SK-N-SH (cell line): ENCODE results near the gene CELSR3. TPM values are rescaled to one million over a fixed set of nuclear protein-coding genes. Genes with fewer than 3 reads are reported as not detected.

Source experiments
- CTCF ChIA-PET: fragments of 300-600, 350-600 bp; formaldehyde crosslinking; extraction: SDS; loops from one replicate; lab custom pipeline; 2021; lab: Yijun Ruan, JAX
- POLR2A ChIA-PET: fragments of 350-600 bp; sonication (Branson Sonifier 250); formaldehyde crosslinking; extraction: SDS; loops from one replicate; lab custom pipeline; 2020; ENCODE audit warnings: antibody characterized with exemption, inconsistent platforms; lab: Yijun Ruan, JAX
- DNase-seq: peaks from one replicate; pipeline ENCODE4 v3.0.0; 2012
- H2AFZ ChIP-seq: fragments of 200-600 bp; sonication (generic); 2 replicates; pipeline ENCODE4 v1.8.1; 2016; ENCODE audit warnings: antibody characterized with exemption, mild to moderate bottlenecking, low read depth
- H3F3A ChIP-seq: fragments of 200-600 bp; sonication (generic); replicated peaks from 2 replicates; pipeline ENCODE3; 2016; ENCODE audit warnings: antibody characterized with exemption, mild to moderate bottlenecking; ENCODE audit not compliant: insufficient read depth
- H3K27ac ChIP-seq, 2 experiments: fragments of 200-500 bp in 1 of 2; fragments of 200-600 bp in 1 of 2; sonication (Bioruptor generic) in 1 of 2; sonication (generic), shearing (Covaris generic) in 1 of 2; 2 replicates each; pipeline versions ENCODE4 v1.5.1 to v1.6.1; 2014 to 2016; ENCODE audit warnings: low read depth in 2 of 2, inconsistent platforms in 1 of 2, low read length in 1 of 2, mild to moderate bottlenecking in 1 of 2, mixed read lengths in 1 of 2
- H3K27me3 ChIP-seq: fragments of 200-600 bp; sonication (generic), shearing (Covaris generic); 2 replicates; pipeline ENCODE4 v1.6.1; 2016; ENCODE audit warnings: mixed run types; ENCODE audit not compliant: insufficient read depth
- H3K36me3 ChIP-seq, 2 experiments: fragments of 200-500 bp in 1 of 2; fragments of 200-600 bp in 1 of 2; sonication (Bioruptor generic) in 1 of 2; sonication (generic) in 1 of 2; replicated peaks in 1 of 2; 2 replicates each; pipeline versions ENCODE3 to v1.5.1; 2014 to 2016; ENCODE audit warnings: low read length in 1 of 2, mild to moderate bottlenecking in 1 of 2; ENCODE audit not compliant: insufficient read depth in 2 of 2, control insufficient read depth in 1 of 2
- H3K4me1 ChIP-seq, 2 experiments: fragments of 200-500 bp in 1 of 2; fragments of 200-600 bp in 1 of 2; sonication (Bioruptor generic) in 1 of 2; sonication (generic), shearing (Covaris generic) in 1 of 2; 2 replicates each; pipeline versions ENCODE4 v1.5.1 to v1.6.1; 2014 to 2016; ENCODE audit warnings: low read depth in 1 of 2, low read length in 1 of 2, mixed run types in 1 of 2; ENCODE audit not compliant: insufficient read depth in 2 of 2, control insufficient read depth in 1 of 2
- H3K4me2 ChIP-seq: fragments of 200-600 bp; sonication (generic), shearing (Covaris generic); 2 replicates; pipeline ENCODE4 v1.6.1; 2017; ENCODE audit warnings: mixed run types
- H3K4me3 ChIP-seq, 2 experiments: fragments of 200-500 bp in 1 of 2; fragments of 200-600 bp in 1 of 2; sonication (Bioruptor generic) in 1 of 2; sonication (generic), shearing (Covaris generic) in 1 of 2; 2 replicates each; pipeline versions ENCODE4 v1.5.1 to v1.8.1; 2014 to 2016; ENCODE audit warnings: low read depth in 2 of 2, inconsistent platforms in 1 of 2, low read length in 1 of 2, mild to moderate bottlenecking in 1 of 2, mixed read lengths in 1 of 2, moderate library complexity in 1 of 2
- H3K79me2 ChIP-seq: fragments of 200-600 bp; sonication (generic); 2 replicates; pipeline ENCODE4 v1.8.1; 2017; ENCODE audit warnings: mild to moderate bottlenecking; ENCODE audit not compliant: insufficient read depth
- H3K9ac ChIP-seq: fragments of 200-600 bp; sonication (generic); 2 replicates; pipeline ENCODE4 v1.6.1; 2017; ENCODE audit warnings: mixed run types
- H3K9me2 ChIP-seq: fragments of 200-600 bp; sonication (generic); 2 replicates; pipeline ENCODE4 v1.6.1; 2017; ENCODE audit warnings: mixed run types
- H3K9me3 ChIP-seq: fragments of 200-600 bp; sonication (generic); 2 replicates; pipeline ENCODE4 v1.6.1; 2017; ENCODE audit warnings: mixed run types, mild to moderate bottlenecking, moderate library complexity
- H4K20me1 ChIP-seq: fragments of 200-600 bp; sonication (generic); 2 replicates; pipeline ENCODE4 v1.6.1; 2017; ENCODE audit warnings: mild to moderate bottlenecking, mixed run types; ENCODE audit not compliant: insufficient read depth
- EP300 ChIP-seq, 2 experiments: IDR thresholded peaks; 2 replicates each; pipeline versions ENCODE4 v1.4.0 to v1.6.1; 2012; ENCODE audit warnings: borderline replicate concordance in 1 of 2, low read depth in 1 of 2, low read length in 1 of 2
- EZH2phosphoT487 ChIP-seq: fragments of 200-600 bp; sonication (generic); IDR thresholded peaks from 2 replicates; pipeline ENCODE4 v1.6.1; 2017; ENCODE audit warnings: low read depth, mixed run types, mild to moderate bottlenecking, antibody characterized with exemption, moderate library complexity, borderline replicate concordance
- FOSL2 ChIP-seq: IDR thresholded peaks from 2 replicates; pipeline ENCODE4 v1.4.0; 2012; ENCODE audit warnings: low read depth, mild to moderate bottlenecking, moderate library complexity, borderline replicate concordance
- FOXJ3 ChIP-seq: sonication (generic); formaldehyde crosslinking; IDR thresholded peaks from 2 replicates; pipeline ENCODE4 v1.5.1; 2020; ENCODE audit warnings: mild to moderate bottlenecking, missing genetic modification reagents
- FOXM1 ChIP-seq: IDR thresholded peaks from 2 replicates; pipeline ENCODE4 v1.4.0; 2012; ENCODE audit warnings: low read depth, mild to moderate bottlenecking
- MEF2A ChIP-seq: IDR thresholded peaks from 2 replicates; pipeline ENCODE4 v1.4.0; 2012; ENCODE audit warnings: low read depth, borderline replicate concordance
- MXI1 ChIP-seq: IDR thresholded peaks from 2 replicates; pipeline ENCODE4 v1.6.1; 2012; ENCODE audit warnings: mild to moderate bottlenecking, low read depth, low read length, improper control_type of control experiment
- NFIC ChIP-seq: IDR thresholded peaks from 2 replicates; pipeline ENCODE4 v1.4.0; 2012; ENCODE audit warnings: borderline replicate concordance
- NRF1 ChIP-seq: IDR thresholded peaks from 2 replicates; pipeline ENCODE4 v1.6.1; 2012; ENCODE audit warnings: low read depth, mild to moderate bottlenecking, low read length
- POLR2AphosphoS5 ChIP-seq: IDR thresholded peaks from 2 replicates; pipeline ENCODE4 v1.6.1; 2012; ENCODE audit warnings: low read depth, low read length
- RCOR1 ChIP-seq: fragments of 150-350 bp; IDR thresholded peaks from 2 replicates; pipeline ENCODE4 v1.6.1; 2017; ENCODE audit warnings: antibody characterized with exemption, low read length
- RFX5 ChIP-seq: IDR thresholded peaks from 2 replicates; pipeline ENCODE4 v1.6.1; 2012; ENCODE audit warnings: mild to moderate bottlenecking, improper control_type of control experiment, low read length
- RXRA ChIP-seq: IDR thresholded peaks from 2 replicates; pipeline ENCODE4 v1.4.0; 2012; ENCODE audit warnings: low read depth, mild to moderate bottlenecking, borderline replicate concordance
- SIN3A ChIP-seq: IDR thresholded peaks from 2 replicates; pipeline ENCODE4 v1.6.1; 2012; ENCODE audit warnings: low read depth, mild to moderate bottlenecking, low read length, moderate library complexity, borderline replicate concordance
- SMC3 ChIP-seq: IDR thresholded peaks from 2 replicates; pipeline ENCODE4 v1.6.1; 2012; ENCODE audit warnings: low read depth, low read length, improper control_type of control experiment
- TEAD4 ChIP-seq: IDR thresholded peaks from 2 replicates; pipeline ENCODE4 v1.4.0; 2012; ENCODE audit warnings: mild to moderate bottlenecking, borderline replicate concordance; ENCODE audit not compliant: insufficient read depth
- YY1 ChIP-seq: IDR thresholded peaks from 2 replicates; pipeline ENCODE4 v1.4.0; 2012; ENCODE audit warnings: low read depth, mild to moderate bottlenecking
- WGBS: methylation state at CpG from one replicate; pipeline ENCODE4 v1.1.6; 2017; ENCODE audit warnings: low lambda C conversion rate; 5-methylcytosine and 5-hydroxymethylcytosine counted together
- polyA plus RNA-seq, 3 experiments: library from polyadenylated mRNA; depleted of rRNA; stranded (reverse); fragments of >200 nt; gene quantifications; 2 replicates each; pipeline ENCODE4 v1.2.3, GENCODE V29; 2012
- TF ChIP-seq, protein P1 (sequence below): fragments of 150-350 bp; IDR thresholded peaks from 2 replicates; pipeline ENCODE4 v1.6.1; 2016; ENCODE audit warnings: mild to moderate bottlenecking, low read depth, low read length
- TF ChIP-seq, protein P2 (sequence below): IDR thresholded peaks from 2 replicates; pipeline ENCODE4 v1.4.0; 2012; ENCODE audit warnings: low read depth
- TF ChIP-seq, protein P3 (sequence below): IDR thresholded peaks from 2 replicates; pipeline ENCODE4 v1.6.1; 2012; ENCODE audit warnings: mild to moderate bottlenecking, low read depth, low read length, moderate library complexity

The CELSR3 gene
- polyA plus RNA-seq, 1 of the 3 experiments (the other 2 are of a cell fraction): 11.7 TPM

GRCh38 chr3:48652923-48653715, 9.6 kb downstream of the CELSR3 start:
- Histone ChIP-seq H3K36me3 (peaks cover 0 to 71% of the 10 kb centered on the region in 2 experiments), H3K79me2 (no peaks in the 10 kb centered on the region), H2AFZ (no peak overlapping the region), H3K9me3 (no peaks in the 10 kb centered on the region), H4K20me1 (peaks cover 9% of the 10 kb centered on the region; the same call in 1 of the 2 replicates), H3K9ac (no peak overlapping the region), H3F3A (no peaks in the 10 kb centered on the region), H3K4me1 (peaks cover 0 to 4% of the 10 kb centered on the region in 2 experiments; a peak in 1 of 4 replicates), H3K4me2 (no peak overlapping the region), H3K4me3 (no peak overlapping the region), H3K9me2 (no peaks in the 10 kb centered on the region), H3K27me3 (no peaks in the 10 kb centered on the region), H3K27ac (no peak overlapping the region)
- no peak for DNase-seq
- ChIA-PET CTCF (interaction anchor here (2.3 kb wide), 1 partner anchor 17 kb away, joined by 8 read pairs; the partner anchor contains the start of gene SLC26A6), POLR2A (interaction anchor here (1.0 kb wide), 1 partner anchor 18 kb away, joined by 3 read pairs; the partner anchor contains the start of gene SLC26A6)
- WGBS: 88% methylated on average over 6 of the region's 15 CpGs
- no peak for TF ChIP-seq POLR2AphosphoS5
- TF ChIP-seq FOXJ3 (CRISPR knock-in tag): no peak
- no peak for TF ChIP-seq SIN3A
- TF ChIP-seq NRF1: no peak
- no peak for TF ChIP-seq MEF2A
- no peak for TF ChIP-seq RXRA
- no peak for TF ChIP-seq FOSL2
- TF ChIP-seq, protein P1, sequence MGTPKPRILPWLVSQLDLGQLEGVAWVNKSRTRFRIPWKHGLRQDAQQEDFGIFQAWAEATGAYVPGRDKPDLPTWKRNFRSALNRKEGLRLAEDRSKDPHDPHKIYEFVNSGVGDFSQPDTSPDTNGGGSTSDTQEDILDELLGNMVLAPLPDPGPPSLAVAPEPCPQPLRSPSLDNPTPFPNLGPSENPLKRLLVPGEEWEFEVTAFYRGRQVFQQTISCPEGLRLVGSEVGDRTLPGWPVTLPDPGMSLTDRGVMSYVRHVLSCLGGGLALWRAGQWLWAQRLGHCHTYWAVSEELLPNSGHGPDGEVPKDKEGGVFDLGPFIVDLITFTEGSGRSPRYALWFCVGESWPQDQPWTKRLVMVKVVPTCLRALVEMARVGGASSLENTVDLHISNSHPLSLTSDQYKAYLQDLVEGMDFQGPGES: no peak
- TF ChIP-seq MXI1: no peak
- TF ChIP-seq, protein P2, sequence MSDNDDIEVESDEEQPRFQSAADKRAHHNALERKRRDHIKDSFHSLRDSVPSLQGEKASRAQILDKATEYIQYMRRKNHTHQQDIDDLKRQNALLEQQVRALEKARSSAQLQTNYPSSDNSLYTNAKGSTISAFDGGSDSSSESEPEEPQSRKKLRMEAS: no peak

- ChIA-PET CTCF (interaction anchor here (1.8 kb wide), 1 partner anchor 12 kb away, joined by 6 read pairs; no protein-coding TSS in a partner anchor), POLR2A (no interaction called here)
- no peak for TF ChIP-seq YY1
- no peak for TF ChIP-seq TEAD4
- no peak for TF ChIP-seq RFX5
- no peak for TF ChIP-seq NFIC
- no peak for TF ChIP-seq EP300 (IDR thresholded peaks at IDR 0.05; ENCODE audit: borderline replicate concordance in 1 of 2, low read depth in 1 of 2, low read length in 1 of 2)
- TF ChIP-seq, protein P2: no peak
- TF ChIP-seq EZH2phosphoT487: no peak
- TF ChIP-seq, protein P3, sequence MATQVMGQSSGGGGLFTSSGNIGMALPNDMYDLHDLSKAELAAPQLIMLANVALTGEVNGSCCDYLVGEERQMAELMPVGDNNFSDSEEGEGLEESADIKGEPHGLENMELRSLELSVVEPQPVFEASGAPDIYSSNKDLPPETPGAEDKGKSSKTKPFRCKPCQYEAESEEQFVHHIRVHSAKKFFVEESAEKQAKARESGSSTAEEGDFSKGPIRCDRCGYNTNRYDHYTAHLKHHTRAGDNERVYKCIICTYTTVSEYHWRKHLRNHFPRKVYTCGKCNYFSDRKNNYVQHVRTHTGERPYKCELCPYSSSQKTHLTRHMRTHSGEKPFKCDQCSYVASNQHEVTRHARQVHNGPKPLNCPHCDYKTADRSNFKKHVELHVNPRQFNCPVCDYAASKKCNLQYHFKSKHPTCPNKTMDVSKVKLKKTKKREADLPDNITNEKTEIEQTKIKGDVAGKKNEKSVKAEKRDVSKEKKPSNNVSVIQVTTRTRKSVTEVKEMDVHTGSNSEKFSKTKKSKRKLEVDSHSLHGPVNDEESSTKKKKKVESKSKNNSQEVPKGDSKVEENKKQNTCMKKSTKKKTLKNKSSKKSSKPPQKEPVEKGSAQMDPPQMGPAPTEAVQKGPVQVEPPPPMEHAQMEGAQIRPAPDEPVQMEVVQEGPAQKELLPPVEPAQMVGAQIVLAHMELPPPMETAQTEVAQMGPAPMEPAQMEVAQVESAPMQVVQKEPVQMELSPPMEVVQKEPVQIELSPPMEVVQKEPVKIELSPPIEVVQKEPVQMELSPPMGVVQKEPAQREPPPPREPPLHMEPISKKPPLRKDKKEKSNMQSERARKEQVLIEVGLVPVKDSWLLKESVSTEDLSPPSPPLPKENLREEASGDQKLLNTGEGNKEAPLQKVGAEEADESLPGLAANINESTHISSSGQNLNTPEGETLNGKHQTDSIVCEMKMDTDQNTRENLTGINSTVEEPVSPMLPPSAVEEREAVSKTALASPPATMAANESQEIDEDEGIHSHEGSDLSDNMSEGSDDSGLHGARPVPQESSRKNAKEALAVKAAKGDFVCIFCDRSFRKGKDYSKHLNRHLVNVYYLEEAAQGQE: no peak
- TF ChIP-seq MEF2A: no peak
- no peak for TF ChIP-seq FOSL2
- no peak for TF ChIP-seq SMC3
- no peak for TF ChIP-seq RCOR1
- TF ChIP-seq FOXM1: no peak
Observed at GRCh38 chr3:48651771-48652170, 10.9 kb downstream of the CELSR3 start.

More at GRCh38 chr3:48651771-48652170, 10.9 kb downstream of the CELSR3 start:
- no peak overlapping the region for H2AFZ ChIP-seq
- WGBS: 65% methylated on average over 2 of the region's 11 CpGs
- H3K79me2 ChIP-seq: no peaks in the 10 kb centered on the region
- H3K4me1 ChIP-seq: no peaks in the 10 kb centered on the region
- H3K4me3 ChIP-seq: no peak overlapping the region
- H3K9me2 ChIP-seq: no peaks in the 10 kb centered on the region
- no peak overlapping the region for H3K27ac ChIP-seq
- H3K36me3 ChIP-seq: peaks cover 0 to 68% of the 10 kb centered on the region in 2 experiments
- no peaks in the 10 kb centered on the region for H3F3A ChIP-seq
- DNase-seq: no peak
- no peak overlapping the region for H3K4me2 ChIP-seq
- no peaks in the 10 kb centered on the region for H3K9me3 ChIP-seq
- H3K9ac ChIP-seq: no peak overlapping the region
- no peaks in the 10 kb centered on the region for H4K20me1 ChIP-seq
- H3K27me3 ChIP-seq: no peaks in the 10 kb centered on the region
